Measurements from ENCODE around the gene SLC15A4. TPM values are rescaled to one million over a fixed set of nuclear protein-coding genes. Genes with fewer than 3 reads are reported as not detected.

The SLC15A4 gene
- total and polyA plus RNA-seq, 2 of the 13 experiments (the other 11 are each of a cell fraction or from before 2014, with no cell fraction given): 17.3 to 22.7 TPM

GRCh38 chr12:128857133-128857763 lies 33.5 kb upstream of the SLC15A4 start:
- H4K20me1 ChIP-seq (ENCODE audit: insufficient read depth, low read length): no peaks in the 10 kb centered on the region
- H3K4me1 ChIP-seq (ENCODE audit: insufficient read depth, low read length): peaks cover 29% of the 10 kb centered on the region
- POLR2A ChIA-PET: no interaction called here
- H2AFZ ChIP-seq (ENCODE audit: low read length): no peak overlapping the region
- no TSS peak for BruUV-seq (replicated peaks)
- H3K4me3 ChIP-seq (replicated peaks in 1 of 3; ENCODE audit: insufficient read depth in 1 of 3, low read depth in 2 of 3, low read length in 3 of 3): no peak overlapping the region
- no peak overlapping the region for H3K27ac ChIP-seq (ENCODE audit: extremely low read length, insufficient read depth, low read length)
- in situ Hi-C loops (cut with HindIII; ENCODE audit: extremely low pct_ligation_motif_present, low pct_unique_long_range_greater_than_20kb) (no loop called here), intact Hi-C loops (cut with micrococcal nuclease; ENCODE audit: unreplicated experiment) (no loop called here)
- H3K27me3 ChIP-seq (ENCODE audit: control insufficient read depth in 1 of 2, insufficient read depth in 2 of 2, low read length in 2 of 2): peaks cover 0 to 22% of the 10 kb centered on the region in 2 experiments; a peak in 4 of 5 replicates
- no peaks in the 10 kb centered on the region for H3K79me2 ChIP-seq (ENCODE audit: insufficient read depth, low read length)
- H3K9ac ChIP-seq (ENCODE audit: insufficient read depth, low read depth, low read length): no peak overlapping the region
- DNase-seq (ENCODE audit: low spot score) (no peak), FAIRE-seq (no peak), ATAC-seq (no peak)
- WGBS (ENCODE audit: low lambda C conversion rate): 26% methylated on average over 9 of the region's 9 CpGs
- H3K36me3 ChIP-seq (replicated peaks in 1 of 2; ENCODE audit: control insufficient read depth in 1 of 2, insufficient read depth in 2 of 2, low read length in 2 of 2): no peaks in the 10 kb centered on the region
- H3K4me2 ChIP-seq (ENCODE audit: low read depth, low read length): no peak overlapping the region
- no peaks in the 10 kb centered on the region for H3K9me3 ChIP-seq (ENCODE audit: low read length)
- CTCF ChIA-PET (ENCODE audit: low intra/inter-chr PET ratio, low total read pairs): no interaction called here
- TF ChIP-seq MTA3 (CRISPR knock-in tag; IDR thresholded peaks at IDR 0.05) (no peak), FOSL2 (CRISPR knock-in tag; IDR thresholded peaks at IDR 0.05) (no peak), PLRG1 (conservative IDR thresholded peaks at IDR 0.05) (no peak), MYNN (CRISPR knock-in tag; IDR thresholded peaks at IDR 0.05; ENCODE audit: low read depth) (no peak), TCF12 (IDR thresholded peaks at IDR 0.05) (no peak), TCF12 (CRISPR knock-in tag; IDR thresholded peaks at IDR 0.05) (no peak), SALL2 (CRISPR knock-in tag; IDR thresholded peaks at IDR 0.05) (no peak), ZFP36 (IDR thresholded peaks at IDR 0.05; ENCODE audit: borderline replicate concordance, low read depth, low read length, partially characterized antibody) (no peak), ZBTB49 (CRISPR knock-in tag; IDR thresholded peaks at IDR 0.05; ENCODE audit: borderline replicate concordance) (no peak), ZNF737 (CRISPR knock-in tag; IDR thresholded peaks at IDR 0.05; ENCODE audit: borderline replicate concordance) (no peak), TGIF2 (CRISPR knock-in tag; IDR thresholded peaks at IDR 0.05) (no peak), KAT2B (IDR thresholded peaks at IDR 0.05; ENCODE audit: borderline replicate concordance, low read depth, low read length) (no peak)
- TF ChIP-seq, protein P1, sequence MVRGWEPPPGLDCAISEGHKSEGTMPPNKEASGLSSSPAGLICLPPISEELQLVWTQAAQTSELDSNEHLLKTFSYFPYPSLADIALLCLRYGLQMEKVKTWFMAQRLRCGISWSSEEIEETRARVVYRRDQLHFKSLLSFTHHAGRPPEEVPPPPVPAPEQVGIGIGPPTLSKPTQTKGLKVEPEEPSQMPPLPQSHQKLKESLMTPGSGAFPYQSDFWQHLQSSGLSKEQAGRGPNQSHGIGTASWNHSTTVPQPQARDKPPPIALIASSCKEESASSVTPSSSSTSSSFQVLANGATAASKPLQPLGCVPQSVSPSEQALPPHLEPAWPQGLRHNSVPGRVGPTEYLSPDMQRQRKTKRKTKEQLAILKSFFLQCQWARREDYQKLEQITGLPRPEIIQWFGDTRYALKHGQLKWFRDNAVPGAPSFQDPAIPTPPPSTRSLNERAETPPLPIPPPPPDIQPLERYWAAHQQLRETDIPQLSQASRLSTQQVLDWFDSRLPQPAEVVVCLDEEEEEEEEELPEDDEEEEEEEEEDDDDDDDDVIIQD (CRISPR knock-in tag; IDR thresholded peaks at IDR 0.05; ENCODE audit: low read depth): no peak
- TF ChIP-seq, protein P2, sequence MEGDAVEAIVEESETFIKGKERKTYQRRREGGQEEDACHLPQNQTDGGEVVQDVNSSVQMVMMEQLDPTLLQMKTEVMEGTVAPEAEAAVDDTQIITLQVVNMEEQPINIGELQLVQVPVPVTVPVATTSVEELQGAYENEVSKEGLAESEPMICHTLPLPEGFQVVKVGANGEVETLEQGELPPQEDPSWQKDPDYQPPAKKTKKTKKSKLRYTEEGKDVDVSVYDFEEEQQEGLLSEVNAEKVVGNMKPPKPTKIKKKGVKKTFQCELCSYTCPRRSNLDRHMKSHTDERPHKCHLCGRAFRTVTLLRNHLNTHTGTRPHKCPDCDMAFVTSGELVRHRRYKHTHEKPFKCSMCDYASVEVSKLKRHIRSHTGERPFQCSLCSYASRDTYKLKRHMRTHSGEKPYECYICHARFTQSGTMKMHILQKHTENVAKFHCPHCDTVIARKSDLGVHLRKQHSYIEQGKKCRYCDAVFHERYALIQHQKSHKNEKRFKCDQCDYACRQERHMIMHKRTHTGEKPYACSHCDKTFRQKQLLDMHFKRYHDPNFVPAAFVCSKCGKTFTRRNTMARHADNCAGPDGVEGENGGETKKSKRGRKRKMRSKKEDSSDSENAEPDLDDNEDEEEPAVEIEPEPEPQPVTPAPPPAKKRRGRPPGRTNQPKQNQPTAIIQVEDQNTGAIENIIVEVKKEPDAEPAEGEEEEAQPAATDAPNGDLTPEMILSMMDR (CRISPR knock-in tag; IDR thresholded peaks at IDR 0.05): no peak
